HG02870 (cell line): ENCODE results near the gene CASQ2.
A peak's percentile ranks its signal among the peaks of the same experiment; 100 is the strongest.

ENCODE experiments used
- ATAC-seq: cut with Tn5 transposase; IDR thresholded peaks from one replicate; pipeline ENCODE4 v1.9.1; 2021; ENCODE audit warnings: mild to moderate bottlenecking, moderate library complexity; ENCODE audit not compliant: unreplicated experiment

The CASQ2 gene

GRCh38 chr1:115729756-115730155 lies 38.8 kb downstream of the CASQ2 start:
- peak; percentile 95 for ATAC-seq

DNA sequence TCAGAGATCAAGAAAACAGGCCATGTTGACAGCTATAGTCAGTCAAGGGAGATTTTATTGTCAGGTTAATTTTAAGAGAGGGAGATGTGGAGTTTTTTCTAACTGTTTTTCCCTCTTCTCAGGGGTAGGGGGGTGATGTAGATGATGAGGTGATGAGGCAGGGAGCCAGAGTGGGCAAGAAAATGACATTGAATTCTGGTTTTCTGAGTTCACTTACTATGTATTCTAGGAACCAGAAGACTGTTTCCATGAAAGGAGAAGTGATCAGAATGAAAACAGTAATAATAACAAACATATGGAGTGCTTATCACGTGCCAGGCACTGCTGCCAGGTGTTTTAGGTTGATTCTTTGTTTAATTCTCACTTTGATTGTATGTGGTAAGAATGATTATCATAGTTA lies 40.2 kb downstream of the CASQ2 start:
- ATAC-seq, result no peak

- no peak for ATAC-seq
Measured at GRCh38 chr1:115727706-115728249, 40.7 kb downstream of the CASQ2 start.

DNA sequence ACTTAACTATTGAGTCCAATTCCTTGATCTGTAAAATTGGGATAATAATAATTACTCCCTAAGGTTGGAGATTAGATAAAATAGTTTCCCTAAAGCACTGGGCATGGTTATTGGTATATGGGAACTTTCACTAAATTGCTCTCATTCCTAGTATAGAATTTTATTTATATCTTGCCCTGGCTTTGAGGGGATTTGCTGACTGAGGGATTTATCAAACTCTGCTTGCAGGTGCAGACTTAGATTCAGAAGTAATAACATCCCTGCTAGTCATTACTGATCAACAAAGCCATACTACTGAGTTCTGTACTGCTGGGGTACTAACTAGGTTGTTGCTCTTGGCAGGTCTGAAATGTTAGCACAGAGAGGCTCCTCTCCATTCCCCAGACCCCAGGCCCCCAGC lies 41.9 kb downstream of the CASQ2 start:
- no peak for ATAC-seq

DNA sequence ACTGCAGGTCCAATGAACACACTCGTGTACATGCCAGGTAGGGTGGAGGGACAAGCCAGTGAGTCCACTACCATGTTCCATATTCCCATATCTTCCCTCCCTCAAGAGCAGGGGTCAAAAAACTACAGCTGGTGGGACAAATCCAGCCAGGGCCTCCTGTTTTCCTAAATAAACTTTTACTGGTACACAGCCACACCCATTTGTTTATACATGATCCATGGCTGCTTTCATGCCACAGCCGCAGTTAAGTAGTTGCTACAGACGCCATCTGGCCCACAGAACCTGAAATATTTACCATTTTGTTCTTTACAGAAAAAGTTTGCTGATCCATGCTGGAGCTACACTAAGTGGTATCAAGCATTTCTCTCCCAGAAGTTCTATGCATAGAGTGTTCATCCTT lies 42.4 kb downstream of the CASQ2 start:
- no peak for ATAC-seq

- ATAC-seq, result no peak
Measured at GRCh38 chr1:115725600-115725999, 42.9 kb downstream of the CASQ2 start.

DNA sequence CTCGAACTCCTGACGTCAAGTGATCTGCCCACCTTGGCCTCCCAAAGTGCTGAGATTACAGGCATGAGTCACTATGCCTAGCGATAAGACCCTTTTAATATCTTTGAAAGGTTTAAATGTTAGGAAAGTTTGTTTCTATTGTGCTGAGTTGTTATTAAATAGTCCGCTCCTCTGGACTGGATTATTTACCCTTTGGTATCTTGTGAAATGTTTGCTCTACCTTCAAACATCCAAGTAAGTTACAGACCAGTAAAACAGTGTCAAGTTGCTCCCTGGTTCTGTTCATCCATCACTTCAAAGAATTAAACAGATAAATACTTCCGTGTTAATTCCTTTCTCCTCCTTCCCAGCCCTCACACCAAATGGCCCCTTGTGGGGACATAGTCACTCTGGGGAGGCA lies 44.8 kb downstream of the CASQ2 start:
- ATAC-seq, result no peak

DNA sequence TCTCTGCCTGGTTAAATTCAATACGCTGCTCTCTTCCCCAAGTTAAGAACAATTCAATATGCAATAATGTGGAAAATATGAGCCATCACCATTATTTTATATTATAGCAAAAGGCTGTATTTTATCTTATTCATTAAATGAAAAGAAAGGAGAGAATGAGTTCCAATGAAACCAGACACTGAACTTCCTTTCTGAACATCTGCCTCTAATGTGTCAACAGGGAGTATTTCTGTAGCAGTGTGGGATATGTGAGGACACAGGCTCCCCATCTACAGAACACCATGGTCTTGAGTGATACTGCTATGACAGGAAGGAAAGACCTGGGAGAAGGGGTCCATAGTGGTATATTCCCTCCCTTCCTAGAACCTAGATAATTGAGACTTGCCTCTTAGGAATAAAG lies 46.3 kb downstream of the CASQ2 start:
- ATAC-seq, result no peak

GRCh38 chr1:115719285-115719684 lies 49.2 kb downstream of the CASQ2 start:
- ATAC-seq, result no peak

DNA sequence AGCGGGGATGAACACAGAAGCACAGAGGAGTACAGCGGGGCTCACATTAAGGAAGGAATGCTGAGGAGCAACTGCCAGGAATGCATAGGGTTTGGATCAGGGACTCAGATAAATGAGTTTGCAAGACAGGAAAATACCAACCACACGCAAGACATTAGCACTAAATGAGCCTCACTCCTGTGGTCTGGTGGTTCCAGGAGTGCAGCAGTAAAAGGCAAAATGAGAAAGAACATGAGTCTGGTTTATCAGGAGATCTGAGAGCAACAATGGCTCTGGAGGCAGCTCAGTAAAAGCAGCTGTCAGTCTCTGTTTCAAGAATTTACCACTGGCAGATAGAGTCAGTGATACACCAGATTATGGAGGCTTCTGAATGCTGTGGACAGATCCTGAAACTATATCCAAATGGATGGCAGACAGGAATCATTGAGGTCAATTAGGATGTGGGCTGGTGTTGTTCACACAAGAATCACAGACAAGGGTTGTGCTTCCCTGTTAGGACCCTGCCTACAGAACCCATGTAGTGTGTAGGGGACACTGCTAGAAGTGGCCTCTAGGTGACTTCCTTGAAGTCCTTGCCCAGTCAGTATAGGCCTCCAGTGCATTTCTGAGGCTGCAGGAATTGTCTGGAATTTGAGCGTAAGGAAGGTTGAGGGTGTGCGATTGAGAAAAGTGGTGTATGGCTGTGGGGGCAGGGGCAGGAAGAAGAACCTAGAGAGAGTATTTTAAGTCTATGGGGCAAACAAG lies 50.3 kb downstream of the CASQ2 start:
- no peak for ATAC-seq

- ATAC-seq, result no peak
Measured at GRCh38 chr1:115717541-115717940, 51.0 kb downstream of the CASQ2 start.

- ATAC-seq, result no peak
Measured at GRCh38 chr1:115714572-115715141, 53.9 kb downstream of the CASQ2 start.

- ATAC-seq, result no peak
Measured at GRCh38 chr1:115713906-115714305, 54.6 kb downstream of the CASQ2 start.

GRCh38 chr1:115712911-115713609 lies 55.5 kb downstream of the CASQ2 start:
- ATAC-seq, result no peak

DNA sequence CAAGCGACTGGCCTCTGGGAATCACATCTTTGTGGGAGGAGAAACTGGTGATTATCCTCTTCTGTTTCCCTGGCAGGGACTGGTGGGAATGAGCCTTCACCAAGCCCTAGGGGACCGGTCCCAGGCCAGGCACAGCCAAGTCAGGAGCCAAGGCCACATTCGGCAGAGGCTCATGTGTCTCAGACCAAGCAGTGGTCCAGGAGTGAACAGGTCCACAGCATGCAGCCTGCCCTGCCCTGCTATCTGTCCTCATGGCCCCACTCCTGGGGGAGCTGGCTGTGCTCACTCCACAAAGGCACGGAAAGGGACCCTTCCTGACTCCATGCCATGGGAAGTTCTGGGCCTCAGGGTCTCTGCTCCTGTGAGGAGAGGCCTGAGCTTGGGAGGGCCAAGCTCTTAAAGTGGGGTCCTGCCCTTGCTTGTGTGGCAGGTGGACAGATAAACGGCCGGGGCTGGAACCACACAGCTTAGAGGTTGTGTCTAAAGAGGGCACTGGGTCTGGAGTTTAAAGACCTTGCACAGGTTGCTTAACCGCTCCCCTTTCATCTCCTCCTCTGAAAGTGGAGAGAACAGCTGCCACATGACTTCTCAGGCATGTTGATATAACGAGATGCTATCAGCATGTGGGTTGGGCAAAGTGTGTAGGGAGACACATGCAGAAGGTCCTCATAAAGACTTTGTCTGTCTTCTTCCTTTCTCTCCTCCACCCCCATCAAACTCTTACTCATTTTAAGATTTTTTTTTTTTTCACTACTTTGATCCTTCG lies 57.5 kb downstream of the CASQ2 start:
- ATAC-seq, result no peak

GRCh38 chr1:115706587-115707425 lies 61.7 kb downstream of the CASQ2 start:
- no peak for ATAC-seq

DNA sequence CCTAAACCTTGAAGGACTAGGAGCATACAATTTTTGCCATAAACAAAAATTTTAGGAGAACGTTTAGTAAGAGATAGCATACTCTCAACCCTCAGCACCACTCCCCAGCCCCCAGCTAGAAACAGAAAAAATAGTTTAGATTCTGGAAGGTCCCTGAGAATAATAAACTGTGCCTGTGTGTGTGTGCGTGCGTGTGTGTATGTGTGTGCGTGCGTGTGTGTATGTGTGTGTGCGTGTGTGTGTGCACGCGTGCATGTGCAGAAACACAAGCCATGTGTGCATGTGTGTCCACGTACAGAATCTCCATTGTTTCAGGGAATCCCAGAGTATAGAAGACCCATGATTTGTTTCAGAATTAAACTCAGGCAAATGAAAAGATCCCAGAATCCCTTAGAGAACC lies 62.6 kb downstream of the CASQ2 start:
- ATAC-seq, result no peak

GRCh38 chr1:115705085-115705951 lies 63.2 kb downstream of the CASQ2 start:
- no peak for ATAC-seq

DNA sequence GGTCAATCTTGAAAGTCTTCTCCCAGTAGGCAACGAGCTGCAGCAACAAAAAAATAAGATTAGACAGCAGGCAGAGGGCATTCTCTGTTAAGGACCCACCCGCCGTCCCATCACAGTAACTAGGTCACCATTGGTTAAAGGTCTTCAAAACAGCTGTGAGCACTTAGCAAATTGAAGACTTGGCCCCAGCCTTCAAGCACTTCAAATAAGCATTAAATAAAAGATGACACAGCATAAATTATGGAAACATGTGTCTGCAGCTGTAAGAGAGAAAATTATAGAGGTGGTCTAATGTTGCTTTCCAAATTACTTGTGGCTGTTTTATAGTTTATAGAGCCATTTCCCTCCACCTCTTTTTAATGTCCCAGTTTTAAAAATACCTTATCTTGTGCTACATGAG lies 65.6 kb downstream of the CASQ2 start:
- no peak for ATAC-seq
